IMR-90 (cell line): Measurements from ENCODE around the gene TCF7L1. TPM values are rescaled to one million over a fixed set of nuclear protein-coding genes. Genes with fewer than 3 reads are reported as not detected.

Experiments
- ATAC-seq: fragments of 200-7000 bp; cut with Tn5 transposase; 2 replicates; pipeline ENCODE4 v1.9.1; 2020; ENCODE audit warnings: low read depth, mild to moderate bottlenecking, moderate library complexity
- BruUV-seq: library from RNA; stranded (reverse); fragments of 400-500 nt; replicated peaks from 2 replicates; lab custom pipeline; 2021; lab: Mats Ljungman, UMichigan
- CTCF ChIA-PET: fragments of 300-600 bp; formaldehyde crosslinking; extraction: SDS; loops from one replicate; lab custom pipeline; 2021; ENCODE audit warnings: antibody characterized with exemption; lab: Yijun Ruan, JAX
- POLR2A ChIA-PET: fragments of 300-600 bp; sonication (Branson Sonifier 250); formaldehyde crosslinking; loops from one replicate; lab custom pipeline; 2022; ENCODE audit warnings: antibody characterized with exemption; ENCODE audit not compliant: unreplicated experiment; lab: Charles Lee
- DNase-seq: peaks from one replicate; pipeline ENCODE4 v3.0.0; 2013
- H2AFZ ChIP-seq: replicated peaks from 2 replicates; pipeline ENCODE3; 2013; ENCODE audit warnings: low read length, mild to moderate bottlenecking; ENCODE audit not compliant: poor library complexity
- H2AK5ac ChIP-seq: 2 replicates; pipeline ENCODE4 v1.6.1; 2013; ENCODE audit warnings: low read depth, low read length, inconsistent platforms
- H2AK9ac ChIP-seq: replicated peaks from 2 replicates; pipeline ENCODE3; 2013; ENCODE audit warnings: mild to moderate bottlenecking, low read depth, low read length, moderate library complexity; ENCODE audit not compliant: poor library complexity
- H2BK120ac ChIP-seq: 2 replicates; pipeline ENCODE4 v1.6.1; 2013; ENCODE audit warnings: low read depth, low read length, inconsistent platforms
- H2BK15ac ChIP-seq: 3 replicates; pipeline ENCODE4 v1.6.1; 2013; ENCODE audit warnings: low read depth, low read length, inconsistent platforms
- H2BK20ac ChIP-seq: 2 replicates; pipeline ENCODE4 v1.6.1; 2013; ENCODE audit warnings: low read depth, mild to moderate bottlenecking, inconsistent platforms, low read length, moderate library complexity
- H2BK5ac ChIP-seq: 2 replicates; pipeline ENCODE4 v1.6.1; 2013; ENCODE audit warnings: mild to moderate bottlenecking, low read depth, low read length, inconsistent platforms; ENCODE audit not compliant: poor library complexity, severe bottlenecking
- H3K14ac ChIP-seq: replicated peaks from 2 replicates; pipeline ENCODE4 v1.6.1; 2013; ENCODE audit warnings: low read depth, low read length, inconsistent platforms
- H3K18ac ChIP-seq: 2 replicates; pipeline ENCODE4 v1.6.1; 2013; ENCODE audit warnings: low read depth, low read length, control low read depth
- H3K23ac ChIP-seq: 2 replicates; pipeline ENCODE4 v1.6.1; 2013; ENCODE audit warnings: low read depth, low read length, inconsistent platforms
- H3K27ac ChIP-seq: 2 replicates; pipeline ENCODE4 v1.5.1; 2013; ENCODE audit warnings: mild to moderate bottlenecking, control low read depth, low read length; ENCODE audit not compliant: insufficient read depth
- H3K27me3 ChIP-seq: 2 replicates; pipeline ENCODE4 v1.6.1; 2013; ENCODE audit warnings: low read length; ENCODE audit not compliant: control insufficient read depth, insufficient read depth
- H3K36me3 ChIP-seq: 2 replicates; pipeline ENCODE4 v1.6.1; 2013; ENCODE audit warnings: low read length, mixed read lengths; ENCODE audit not compliant: control insufficient read depth, insufficient read depth
- H3K4ac ChIP-seq: 2 replicates; pipeline ENCODE4 v1.6.1; 2013; ENCODE audit warnings: low read depth, low read length, inconsistent platforms
- H3K4me1 ChIP-seq: 2 replicates; pipeline ENCODE4 v1.6.1; 2013; ENCODE audit warnings: low read length, mixed read lengths; ENCODE audit not compliant: control insufficient read depth, insufficient read depth
- H3K4me2 ChIP-seq: 2 replicates; pipeline ENCODE4 v1.6.1; 2013; ENCODE audit warnings: low read depth, mild to moderate bottlenecking, control low read depth, low read length, moderate library complexity
- H3K4me3 ChIP-seq: 2 replicates; pipeline ENCODE4 v1.5.1; 2013; ENCODE audit warnings: low read depth, mild to moderate bottlenecking, control low read depth, low read length, moderate library complexity; ENCODE audit not compliant: insufficient read depth
- H3K56ac ChIP-seq: 2 replicates; pipeline ENCODE4 v1.6.1; 2013; ENCODE audit warnings: low read length, inconsistent platforms; ENCODE audit not compliant: insufficient read depth; ENCODE audit errors: extremely low read depth
- H3K79me1 ChIP-seq, 2 experiments: 2 replicates each; pipeline ENCODE4 v1.6.1; 2013; ENCODE audit warnings: low read length in 2 of 2, inconsistent platforms in 1 of 2, low read depth in 1 of 2
- H3K9ac ChIP-seq: 2 replicates; pipeline ENCODE4 v1.6.1; 2013; ENCODE audit warnings: low read depth, low read length, control low read depth
- H3K9me1 ChIP-seq: 2 replicates; pipeline ENCODE4 v1.6.1; 2013; ENCODE audit warnings: low read length, inconsistent platforms; ENCODE audit not compliant: insufficient read depth
- H3K9me3 ChIP-seq: 2 replicates; pipeline ENCODE4 v1.6.1; 2013; ENCODE audit warnings: low read length; ENCODE audit not compliant: control insufficient read depth, insufficient read depth
- H4K20me1 ChIP-seq: 2 replicates; pipeline ENCODE4 v1.6.1; 2013; ENCODE audit warnings: low read length, inconsistent platforms; ENCODE audit not compliant: insufficient read depth
- H4K5ac ChIP-seq: 2 replicates; pipeline ENCODE4 v1.6.1; 2013; ENCODE audit warnings: mild to moderate bottlenecking, low read depth, low read length, control low read depth
- H4K8ac ChIP-seq, 2 experiments: 2 replicates each; pipeline ENCODE4 v1.6.1; 2013; ENCODE audit warnings: low read depth in 2 of 2, low read length in 2 of 2, control low read depth in 1 of 2, inconsistent platforms in 1 of 2
- H4K91ac ChIP-seq: 2 replicates; pipeline ENCODE4 v1.6.1; 2013; ENCODE audit warnings: low read depth, low read length, inconsistent platforms; ENCODE audit not compliant: insufficient read depth
- CTCF ChIP-seq: conservative IDR thresholded peaks from 2 replicates; pipeline ENCODE4 v1.5.1; 2012; ENCODE audit warnings: mild to moderate bottlenecking, low read depth, low read length, improper control_type of control experiment
- ELK1 ChIP-seq: fragments of 150-350 bp; IDR thresholded peaks from 2 replicates; pipeline ENCODE4 v1.6.1; 2016; ENCODE audit warnings: low read depth, mild to moderate bottlenecking, low read length, moderate library complexity, borderline replicate concordance
- FOS ChIP-seq: fragments of 150-350 bp; IDR thresholded peaks from 2 replicates; pipeline ENCODE4 v1.6.1; 2016; ENCODE audit warnings: low read depth, low read length
- MAZ ChIP-seq: IDR thresholded peaks from 2 replicates; pipeline ENCODE4 v1.6.1; 2012; ENCODE audit warnings: low read depth, mild to moderate bottlenecking, low read length, improper control_type of control experiment, moderate library complexity, borderline replicate concordance
- WGBS, 2 experiments: methylation state at CpG; one replicate each; pipeline versions ENCODE4 v1.1.5 to v1.1.7; 2013; ENCODE audit warnings: missing lambda C conversion rate in 2 of 2; ENCODE audit not compliant: insufficient read length in 1 of 2; ENCODE audit errors: extremely low coverage in 2 of 2; 5-methylcytosine and 5-hydroxymethylcytosine counted together
- dilution Hi-C: fragments of 300-500 bp; cut with HindIII; formaldehyde crosslinking; loops from one replicate; pipeline ENCODE4 v1.14.3; 2018; ENCODE audit warnings: low sequenced_read_pairs; ENCODE audit not compliant: unreplicated experiment
- in situ Hi-C: fragments of 300-500 bp; cut with MboI; formaldehyde crosslinking; loops from 3 replicates; pipeline ENCODE4 v1.14.3; 2019; ENCODE audit warnings: low sequenced_read_pairs, inconsistent platforms, mixed read lengths
- intact Hi-C: fragments of 100-400 bp; cut with micrococcal nuclease; formaldehyde crosslinking; loops from 2 replicates; pipeline ENCODE4 v1.10.0; 2022
- polyA plus RNA-seq, 3 experiments: library from polyadenylated mRNA; depleted of rRNA; stranded (reverse); fragments of >200 nt; gene quantifications; 2 replicates each; pipeline ENCODE4 v1.2.3, GENCODE V29; 2012; ENCODE audit warnings: low replicate concordance in 1 of 3
- total RNA-seq: library from RNA; depleted of rRNA; stranded (reverse); fragments of >200 nt; gene quantifications from 2 replicates; pipeline ENCODE4 v1.2.3, GENCODE V29; 2012

The TCF7L1 gene
- total and polyA plus RNA-seq, 2 of the 4 experiments (the other 2 are of a cell fraction): 0.72 to 11.1 TPM

- ChIA-PET POLR2A (no interaction called here), CTCF (interaction anchor here (0.6 to 1.3 kb wide), 3 partner anchors 29 to 113 kb away, joined by 3 to 6 read pairs (median 5); no protein-coding TSS in a partner anchor)
- Histone ChIP-seq H3K9me1 (peaks cover 28% of the 10 kb centered on the region), H2AK9ac (peak overlapping the region; percentile 60), H2BK5ac (no peak overlapping the region), H3K56ac (no peak overlapping the region), H3K36me3 (no peaks in the 10 kb centered on the region), H3K9me3 (no peaks in the 10 kb centered on the region), H3K27me3 (no peaks in the 10 kb centered on the region), H2BK120ac (peak overlapping the region; percentile 50), H4K91ac (peak overlapping the region; percentile 61), H4K8ac (peak overlapping the region in 1 of 2 experiments; percentile 11; a peak in 1 of 4 replicates), H3K14ac (0 out of 2 replicates have a peak overlapping the region, but pooled peaks have one; percentile 14), H3K18ac (no peak overlapping the region), H2BK20ac (peak overlapping the region; percentile 68), H3K79me1 (peaks cover 5 to 60% of the 10 kb centered on the region in 2 experiments; a peak in 3 of 4 replicates), H2AFZ (peak overlapping the region; percentile 38), H4K5ac (no peak overlapping the region), H3K4me3 (no peak overlapping the region), H3K23ac (no peak overlapping the region), H3K4me1 (peaks cover 37% of the 10 kb centered on the region), H3K4ac (peak overlapping the region; percentile 62), H3K4me2 (no peak overlapping the region), H3K9ac (no peak overlapping the region), H4K20me1 (peaks cover 13% of the 10 kb centered on the region), H3K27ac (no peak overlapping the region), H2AK5ac (peak overlapping the region; percentile 83), H2BK15ac (peak overlapping the region; percentile 66; the same call in 1 of the 3 replicates)
- intact Hi-C loops: no loop called here
- DNase-seq (peak; percentile 91), ATAC-seq (peak; percentile 28)
- no peak for TF ChIP-seq CTCF
- TF ChIP-seq ELK1: no peak
- peak; percentile 93 for TF ChIP-seq FOS
- no peak for TF ChIP-seq MAZ
- BruUV-seq: no TSS peak
- in situ Hi-C loops: no loop called here
- WGBS, 2 experiments: 51% methylated on average over 19 of the region's 21 CpGs; no CpG with 5 or more reads in 1 of the 2 experiments
- dilution Hi-C loops: no loop called here
These were observed 140.8 kb downstream of the TCF7L1 start for GRCh38 chr2:85273738-85274731.
